Activated T-helper 2 cell treated with anti-CD3 and anti-CD28 coated beads, Interferon-gamma antibody, Interleukin-2, Interleukin-4, amounts not matched to agents 10 μg/mL and 5 μg/mL and 100 μg/mL, durations not matched to agents 14 hours and 24 hours and 36 hours (primary cell): ENCODE results near the gene PPP2R2D. TPM values are rescaled to one million over a fixed set of nuclear protein-coding genes. Genes with fewer than 3 reads are reported as not detected.

Experiments used
- DNase-seq: peaks from one replicate; pipeline ENCODE4 v3.0.0; 2021; ENCODE audit warnings: low spot score
- H3K27ac Mint-ChIP-seq: one replicate; pipeline ENCODE4 v1.8.0; 2021; ENCODE audit warnings: mixed read lengths
- H3K27me3 Mint-ChIP-seq: one replicate; pipeline ENCODE4 v1.8.0; 2021; ENCODE audit warnings: low read depth, mixed read lengths
- H3K36me3 Mint-ChIP-seq: one replicate; pipeline ENCODE4 v1.8.0; 2021; ENCODE audit warnings: low read depth, mixed read lengths
- H3K4me1 Mint-ChIP-seq: one replicate; pipeline ENCODE4 v1.8.0; 2021; ENCODE audit warnings: low read depth, mixed read lengths
- H3K4me3 Mint-ChIP-seq: one replicate; pipeline ENCODE4 v1.8.0; 2021; ENCODE audit warnings: low read depth, mild to moderate bottlenecking, moderate library complexity, mixed read lengths
- H3K9me3 Mint-ChIP-seq: one replicate; pipeline ENCODE4 v1.8.0; 2021; ENCODE audit warnings: mixed read lengths
- intact Hi-C: fragments of 100-400 bp; cut with micrococcal nuclease; formaldehyde crosslinking; loops from one replicate; pipeline ENCODE4 v1.15.1; 2023
- total RNA-seq: library from RNA; stranded (reverse); gene quantifications from 2 replicates; pipeline ENCODE4 v1.2.3, GENCODE V29; 2022

The PPP2R2D gene
- total RNA-seq, 1 donor from 2014 or later, result 32.0 TPM

DNA sequence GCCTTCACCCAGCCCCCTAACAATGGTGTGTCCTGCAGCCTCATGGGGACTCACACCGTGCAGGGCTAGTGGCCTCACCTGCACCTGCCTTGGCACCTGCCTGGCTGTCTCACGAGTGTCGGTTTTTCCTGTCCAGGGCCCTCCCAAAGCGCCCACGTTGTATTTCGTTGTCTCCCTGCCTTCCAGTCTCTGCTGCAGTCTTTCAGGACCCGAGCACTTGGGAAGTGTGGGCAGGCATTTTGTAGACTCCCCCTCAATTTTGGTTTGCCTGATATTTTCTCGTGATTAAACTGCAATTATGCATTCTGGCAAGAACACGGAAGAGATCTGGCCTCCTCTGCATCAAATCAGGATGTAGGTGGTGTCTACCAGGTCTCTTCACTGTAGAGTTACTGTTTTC is 63.0 kb downstream of the PPP2R2D start:
- H3K4me1 Mint-ChIP-seq, result peaks cover 12% of the 10 kb centered on the region
- H3K4me3 Mint-ChIP-seq, result no peak overlapping the region

DNA sequence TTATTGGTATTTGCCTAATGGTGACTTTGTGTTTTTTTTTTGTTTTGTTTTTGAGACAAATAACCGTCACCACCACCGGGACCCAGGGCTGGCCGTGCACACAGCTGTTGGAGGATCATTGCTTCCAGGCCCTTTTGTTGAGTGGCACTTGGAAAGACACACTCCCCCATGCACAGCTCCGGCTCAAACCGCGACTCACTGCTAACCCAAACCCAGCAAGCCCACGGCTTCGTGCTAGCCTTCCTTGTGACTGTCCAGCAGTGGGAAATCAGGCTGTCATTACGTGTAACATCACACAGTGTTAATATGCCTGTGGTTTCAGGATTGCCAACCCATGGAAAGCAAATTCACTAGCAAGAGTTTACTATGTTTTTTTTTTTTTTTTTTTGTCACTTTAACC is 63.5 kb downstream of the PPP2R2D start:
- H3K4me1 Mint-ChIP-seq, result peaks cover 12% of the 10 kb centered on the region
- peaks cover 44% of the 10 kb centered on the region for H3K36me3 Mint-ChIP-seq
- H3K4me3 Mint-ChIP-seq, result no peak overlapping the region
- H3K9me3 Mint-ChIP-seq, result no peaks in the 10 kb centered on the region
- no peak for DNase-seq
- no peak overlapping the region for H3K27ac Mint-ChIP-seq
- no peaks in the 10 kb centered on the region for H3K27me3 Mint-ChIP-seq
- intact Hi-C loops, result no loop called here

More for the DNA sequence above, 63.0 kb downstream of the PPP2R2D start:
- peaks cover 42% of the 10 kb centered on the region for H3K36me3 Mint-ChIP-seq
- no peaks in the 10 kb centered on the region for H3K9me3 Mint-ChIP-seq
- H3K27ac Mint-ChIP-seq, result no peak overlapping the region
- no peaks in the 10 kb centered on the region for H3K27me3 Mint-ChIP-seq
- no peak for DNase-seq
- intact Hi-C loops, result no loop called here

DNA sequence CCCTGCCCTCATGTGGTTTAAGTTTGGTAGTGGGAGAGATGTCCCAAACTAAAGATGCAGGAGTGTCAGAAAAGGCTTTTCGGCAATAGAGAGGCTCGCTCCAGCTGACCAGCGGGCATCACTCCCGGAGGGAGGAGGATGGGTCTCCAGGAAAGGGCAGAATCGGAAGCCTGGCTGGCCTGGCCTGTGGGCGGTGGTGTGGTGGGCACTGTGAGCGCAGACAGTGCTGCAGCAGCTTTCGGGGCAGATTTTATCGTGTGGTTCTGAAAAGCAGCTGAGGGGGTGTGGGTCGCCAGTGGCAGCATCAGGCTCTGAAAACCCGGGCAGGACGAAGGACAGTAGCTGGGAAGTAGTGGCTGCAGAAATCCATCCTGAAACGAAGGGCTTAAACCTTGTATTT is 68.1 kb downstream of the PPP2R2D start:
- intact Hi-C loops, result no loop called here
- no peak overlapping the region for H3K4me3 Mint-ChIP-seq
- H3K9me3 Mint-ChIP-seq, result no peaks in the 10 kb centered on the region
- no peak for DNase-seq
- no peak overlapping the region for H3K27ac Mint-ChIP-seq
- peaks cover 37% of the 10 kb centered on the region for H3K4me1 Mint-ChIP-seq
- no peaks in the 10 kb centered on the region for H3K27me3 Mint-ChIP-seq
- H3K36me3 Mint-ChIP-seq, result peaks cover 83% of the 10 kb centered on the region

DNA sequence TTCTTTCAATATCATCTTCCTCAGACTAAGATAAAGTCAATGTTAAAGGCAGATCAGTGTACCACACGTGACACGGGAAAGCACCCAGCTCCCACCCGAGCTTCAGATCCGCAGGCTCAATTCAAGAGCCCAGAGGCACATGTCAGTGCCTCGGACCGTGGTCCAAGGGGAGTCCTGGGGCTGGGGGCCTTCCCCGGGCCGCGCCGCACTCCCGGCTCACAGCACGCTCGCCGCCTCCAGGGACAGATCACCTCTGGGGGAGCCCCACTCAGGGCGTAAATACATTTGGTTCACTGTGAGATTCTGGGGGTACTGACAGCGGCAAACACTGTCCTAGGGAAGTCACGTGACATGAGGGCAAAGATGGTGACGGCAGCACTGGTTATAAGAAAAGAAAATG is 70.1 kb downstream of the PPP2R2D start:
- Mint-ChIP-seq H3K4me1 (peaks cover 45% of the 10 kb centered on the region), H3K27ac (peak overlapping the region; percentile 68), H3K4me3 (no peak overlapping the region), H3K9me3 (no peaks in the 10 kb centered on the region), H3K27me3 (no peaks in the 10 kb centered on the region), H3K36me3 (peaks cover 83% of the 10 kb centered on the region)
- no peak for DNase-seq
- intact Hi-C loops, result no loop called here

DNA sequence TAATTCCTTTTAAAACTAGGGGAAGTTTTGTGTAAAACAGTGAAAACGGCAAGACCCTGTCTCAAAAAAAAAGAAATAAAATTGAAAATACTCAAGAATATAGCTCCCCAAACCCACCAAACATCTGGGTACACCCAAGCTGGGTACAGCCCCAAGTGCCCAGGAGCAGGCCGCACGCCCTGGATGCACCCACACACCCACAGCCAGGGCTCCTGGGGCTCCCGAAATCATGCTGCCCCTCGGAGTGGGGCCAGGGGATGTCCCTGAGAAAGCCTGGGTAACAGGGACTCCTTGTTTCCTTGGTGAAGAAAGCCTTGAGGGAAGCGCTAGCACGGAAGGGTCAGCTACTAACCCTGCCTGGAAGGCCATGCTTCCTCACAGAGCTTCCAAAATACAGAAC is 70.8 kb downstream of the PPP2R2D start:
- Mint-ChIP-seq H3K9me3 (no peaks in the 10 kb centered on the region), H3K36me3 (peaks cover 84% of the 10 kb centered on the region), H3K27me3 (no peaks in the 10 kb centered on the region), H3K4me3 (no peak overlapping the region), H3K27ac (peak overlapping the region; percentile 68), H3K4me1 (peaks cover 49% of the 10 kb centered on the region)
- no peak for DNase-seq
- intact Hi-C loops, result no loop called here

DNA sequence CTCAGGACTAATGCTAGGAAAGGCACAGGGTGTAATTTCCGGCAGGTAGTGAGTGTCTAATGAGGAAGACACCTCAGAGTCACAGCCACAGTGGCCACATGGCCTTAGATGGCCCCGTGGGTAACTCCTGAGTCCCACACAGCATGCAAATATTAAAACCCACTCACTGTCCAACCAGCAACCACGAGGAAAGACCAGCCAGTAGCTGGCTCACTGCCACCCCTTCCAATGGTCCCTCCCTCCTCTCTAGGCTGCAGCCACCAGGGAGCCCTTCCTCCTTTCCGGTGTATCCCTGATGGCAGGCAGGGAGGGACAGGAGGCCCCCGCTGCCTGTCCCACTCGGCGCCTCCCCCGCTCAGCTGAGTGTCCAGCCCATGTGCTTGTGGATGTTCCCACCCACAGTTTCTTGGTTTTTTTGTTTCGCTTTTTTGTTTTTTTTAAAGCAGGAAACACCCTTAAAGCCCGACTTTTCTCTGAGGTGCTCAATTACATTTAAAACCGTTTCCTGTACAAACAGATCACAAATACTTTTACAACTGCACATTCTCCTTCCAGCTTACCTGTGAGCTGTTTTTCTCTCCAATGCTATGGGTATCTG is 71.8 kb downstream of the PPP2R2D start:
- Mint-ChIP-seq H3K36me3 (peaks cover 83% of the 10 kb centered on the region), H3K9me3 (no peaks in the 10 kb centered on the region), H3K4me3 (peak overlapping the region; percentile 68), H3K27me3 (no peaks in the 10 kb centered on the region), H3K27ac (peak overlapping the region; percentile 82), H3K4me1 (peaks cover 59% of the 10 kb centered on the region)
- peak; percentile 41 for DNase-seq
- intact Hi-C loops, result loop anchor here (1.0 kb wide), 1 partner anchor 9 kb away; the partner anchor contains the start of gene BNIP3

DNA sequence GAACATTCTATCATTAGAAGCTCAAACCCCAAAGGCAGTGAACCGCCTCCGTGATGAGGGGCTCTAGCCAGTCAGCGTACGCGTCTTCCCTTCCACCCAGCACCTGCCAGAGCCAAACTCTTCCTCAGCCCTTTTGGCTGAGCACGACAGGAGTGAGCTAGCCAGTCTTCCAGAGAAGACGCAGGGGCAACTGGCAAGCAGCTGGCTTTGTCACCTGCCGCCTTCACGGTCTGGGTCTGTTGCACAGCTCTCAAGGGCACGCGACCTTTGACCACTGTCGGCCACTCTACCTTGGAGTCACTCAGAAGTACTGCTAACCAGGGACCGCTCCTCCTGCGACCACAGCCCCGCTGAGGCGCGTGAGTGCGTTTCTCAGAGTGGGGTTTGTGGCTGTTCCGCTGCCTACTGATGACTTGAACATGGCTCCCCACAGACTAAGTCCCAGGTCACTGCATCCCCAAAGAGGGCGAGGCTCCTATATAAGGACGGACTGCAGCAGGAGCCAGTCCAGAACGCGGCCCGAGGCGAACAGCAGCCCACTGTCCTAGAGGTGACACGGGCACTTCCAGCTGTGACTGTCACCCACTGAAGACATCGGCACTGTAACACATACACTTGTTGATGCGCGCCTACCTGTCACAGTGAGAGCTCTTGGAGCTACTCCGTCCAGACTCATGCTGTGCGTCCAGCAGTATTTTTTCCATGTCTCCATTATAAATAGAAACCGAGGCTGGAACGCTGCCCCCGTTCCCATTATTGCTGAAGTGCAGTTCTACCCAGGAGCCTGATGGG is 72.5 kb downstream of the PPP2R2D start:
- Mint-ChIP-seq H3K4me3 (peak overlapping the region; percentile 70), H3K36me3 (peaks cover 87% of the 10 kb centered on the region), H3K4me1 (peaks cover 67% of the 10 kb centered on the region), H3K9me3 (no peaks in the 10 kb centered on the region), H3K27me3 (no peaks in the 10 kb centered on the region), H3K27ac (peak overlapping the region; percentile 82)
- no peak for DNase-seq
- intact Hi-C loops, result no loop called here

DNA sequence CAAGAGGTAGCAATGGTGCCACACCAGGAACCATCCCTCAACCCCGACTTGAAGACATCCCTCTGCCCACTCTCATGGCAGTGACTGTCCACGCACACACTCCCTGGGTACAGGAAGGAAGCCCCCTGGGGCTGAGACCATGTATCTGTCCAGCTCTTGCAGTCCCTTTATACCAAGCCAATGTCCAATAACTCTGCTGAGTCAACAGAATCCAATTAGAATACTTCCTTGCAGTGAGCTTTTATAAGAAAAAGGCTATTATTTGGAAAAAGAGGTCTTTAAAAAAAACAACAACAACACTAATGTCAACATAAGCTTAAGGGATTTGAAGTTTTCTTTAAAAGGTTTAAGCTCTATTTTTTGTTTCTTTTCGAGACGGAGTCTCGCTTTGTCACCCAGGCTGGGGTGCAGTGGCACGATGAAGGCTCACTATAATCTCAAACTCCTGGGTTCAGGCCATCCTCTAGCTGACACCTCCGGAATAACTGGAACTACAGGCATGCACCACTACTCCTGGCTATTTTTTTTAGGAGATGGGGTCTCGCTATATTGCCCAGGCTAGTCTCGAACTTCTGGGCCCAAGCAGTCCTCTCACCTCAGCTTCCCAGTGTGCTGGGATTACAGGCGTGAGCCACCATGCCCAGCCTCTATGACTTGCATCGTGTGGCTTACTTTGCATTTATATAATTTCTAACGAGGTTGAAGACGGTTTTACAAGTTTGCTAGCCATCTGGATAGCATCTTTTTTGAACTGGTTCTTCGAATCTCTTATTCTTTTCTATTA is 73.4 kb downstream of the PPP2R2D start:
- Mint-ChIP-seq H3K27me3 (no peaks in the 10 kb centered on the region), H3K27ac (peak overlapping the region; percentile 68), H3K4me3 (peak overlapping the region; percentile 70), H3K9me3 (no peaks in the 10 kb centered on the region), H3K36me3 (peaks cover 85% of the 10 kb centered on the region), H3K4me1 (peaks cover 73% of the 10 kb centered on the region)
- DNase-seq, result no peak
- intact Hi-C loops, result no loop called here

DNA sequence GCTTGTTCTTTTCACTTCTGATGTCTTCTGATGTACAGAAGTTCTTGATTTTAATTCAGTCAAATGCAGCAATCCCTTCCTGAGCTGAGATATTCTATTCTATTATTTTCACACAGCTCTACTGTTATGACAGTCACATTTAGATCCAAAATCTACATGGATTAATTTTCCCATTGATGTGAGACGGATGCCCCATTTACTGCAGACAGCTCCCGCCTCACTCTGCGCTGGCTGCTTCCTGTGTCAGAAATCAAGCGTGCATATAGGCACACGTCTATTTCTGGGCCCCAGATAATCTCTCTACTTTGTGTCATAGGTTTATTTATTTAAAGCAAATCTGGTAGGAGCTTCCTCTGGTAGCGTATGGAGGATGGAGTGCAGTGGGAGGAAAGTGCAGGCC is 74.2 kb downstream of the PPP2R2D start:
- no peaks in the 10 kb centered on the region for H3K27me3 Mint-ChIP-seq
- intact Hi-C loops, result no loop called here
- no peaks in the 10 kb centered on the region for H3K9me3 Mint-ChIP-seq
- peaks cover 84% of the 10 kb centered on the region for H3K36me3 Mint-ChIP-seq
- H3K4me3 Mint-ChIP-seq, result peak overlapping the region; percentile 39
- DNase-seq, result no peak
- H3K27ac Mint-ChIP-seq, result peak overlapping the region; percentile 7
- H3K4me1 Mint-ChIP-seq, result peaks cover 80% of the 10 kb centered on the region

DNA sequence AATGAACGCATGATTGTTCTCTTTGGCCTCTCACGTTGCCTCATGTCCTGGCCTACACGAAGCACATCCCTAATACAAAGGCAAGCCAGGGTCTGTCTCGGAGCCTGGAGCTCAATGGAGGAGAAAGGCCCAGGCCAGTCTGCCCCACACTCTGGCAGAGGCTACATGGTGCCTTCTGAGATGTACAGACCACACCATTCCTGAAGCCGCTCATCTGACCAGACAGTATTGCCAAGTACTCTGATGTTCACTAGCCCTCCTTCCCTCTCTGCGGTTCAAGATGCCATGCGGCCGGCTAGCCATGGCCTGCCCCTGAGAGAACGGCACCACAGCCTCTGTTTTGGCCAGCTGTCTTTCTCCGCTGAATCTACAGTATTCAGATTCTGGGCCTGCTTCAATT is 75.0 kb downstream of the PPP2R2D start:
- H3K27me3 Mint-ChIP-seq, result no peaks in the 10 kb centered on the region
- H3K4me3 Mint-ChIP-seq, result peak overlapping the region; percentile 46
- no peak for DNase-seq
- H3K4me1 Mint-ChIP-seq, result peaks cover 81% of the 10 kb centered on the region
- intact Hi-C loops, result no loop called here
- H3K27ac Mint-ChIP-seq, result peak overlapping the region; percentile 5
- H3K36me3 Mint-ChIP-seq, result peaks cover 79% of the 10 kb centered on the region
- no peaks in the 10 kb centered on the region for H3K9me3 Mint-ChIP-seq

DNA sequence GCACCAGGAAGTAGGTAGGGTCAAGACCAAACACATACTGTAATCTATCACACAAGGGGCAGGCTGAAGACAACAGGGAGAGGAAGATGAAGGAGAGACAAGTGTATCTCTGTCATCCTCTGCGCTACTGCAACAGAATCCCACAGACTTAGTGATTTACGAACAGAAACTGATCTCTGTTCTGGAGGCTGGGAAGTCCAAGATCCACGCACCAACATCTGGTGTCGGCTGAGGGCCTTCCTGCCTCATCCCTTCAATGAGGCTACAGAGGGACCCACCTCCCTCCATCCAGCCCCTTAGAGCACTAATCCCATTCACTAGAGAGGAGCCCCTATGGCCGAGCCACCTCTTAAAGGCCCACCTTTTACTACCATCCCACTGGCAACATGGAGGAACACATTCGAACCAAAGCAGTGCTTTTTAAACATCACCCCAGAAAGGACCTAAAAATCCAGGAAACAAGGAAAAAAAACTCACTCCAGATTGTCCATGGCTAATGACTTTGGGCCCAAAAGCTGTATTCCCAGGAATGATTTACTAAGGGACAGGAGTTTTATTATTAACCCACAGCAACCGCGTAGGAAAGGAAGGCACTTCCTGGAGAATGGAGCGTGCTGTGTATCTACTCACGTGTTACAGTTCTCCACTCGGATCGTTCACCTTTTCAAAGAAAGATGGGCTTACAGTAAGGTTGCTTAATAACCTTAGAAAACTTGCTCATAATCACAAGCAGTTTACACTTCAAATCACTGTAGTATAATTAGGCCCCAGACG is 76.7 kb downstream of the PPP2R2D start:
- Mint-ChIP-seq H3K27ac (peak overlapping the region; percentile 45), H3K36me3 (peaks cover 68% of the 10 kb centered on the region), H3K4me1 (peaks cover 72% of the 10 kb centered on the region), H3K9me3 (no peaks in the 10 kb centered on the region), H3K4me3 (peak overlapping the region; percentile 18), H3K27me3 (no peaks in the 10 kb centered on the region)
- DNase-seq, result no peak
- intact Hi-C loops, result no loop called here

DNA sequence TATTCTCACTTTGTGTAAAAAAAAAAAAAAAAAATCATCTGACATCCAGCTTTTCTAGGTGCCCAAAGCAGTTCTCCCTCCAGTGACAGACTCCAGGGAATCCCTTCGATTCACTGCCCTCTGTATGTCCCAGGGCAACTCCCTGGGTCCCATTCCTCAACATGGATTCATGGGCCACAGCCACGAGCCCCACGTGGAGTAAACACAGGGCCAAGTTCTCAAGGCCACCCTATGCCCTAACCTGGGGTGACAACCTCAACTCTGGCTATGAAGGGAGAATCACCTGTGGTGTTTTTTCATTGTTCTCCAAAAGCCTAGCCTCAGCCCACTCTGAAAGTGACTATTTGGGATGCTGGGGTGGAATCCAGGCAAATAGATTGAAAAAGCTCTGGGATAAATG is 77.6 kb downstream of the PPP2R2D start:
- peak overlapping the region; percentile 56 for H3K4me3 Mint-ChIP-seq
- peaks cover 6% of the 10 kb centered on the region for H3K27me3 Mint-ChIP-seq
- intact Hi-C loops, result no loop called here
- DNase-seq, result no peak
- peak overlapping the region; percentile 45 for H3K27ac Mint-ChIP-seq
- no peaks in the 10 kb centered on the region for H3K9me3 Mint-ChIP-seq
- peaks cover 68% of the 10 kb centered on the region for H3K4me1 Mint-ChIP-seq
- H3K36me3 Mint-ChIP-seq, result peaks cover 65% of the 10 kb centered on the region
